ENCODE data around the gene FMNL2.

The FMNL2 gene

GRCh38 chr2:152560873-152561595 lies 226.1 kb downstream of the FMNL2 start:
- no peak for DNase-seq

GRCh38 chr2:152562198-152562884 lies 227.4 kb downstream of the FMNL2 start:
- DNase-seq: no peak

GRCh38 chr2:152563764-152564163 lies 228.8 kb downstream of the FMNL2 start:
- DNase-seq: no peak

- DNase-seq: no peak
Observed at GRCh38 chr2:152564754-152565551, 230.0 kb downstream of the FMNL2 start.

GRCh38 chr2:152565884-152566727 lies 231.1 kb downstream of the FMNL2 start:
- no peak for DNase-seq

GRCh38 chr2:152566728-152567069 lies 231.7 kb downstream of the FMNL2 start:
- DNase-seq: no peak

- DNase-seq: no peak
Observed at GRCh38 chr2:152568531-152568930, 233.6 kb downstream of the FMNL2 start.

- no peak for DNase-seq
Observed at GRCh38 chr2:152569186-152569585, 234.2 kb downstream of the FMNL2 start.

- DNase-seq: no peak
Observed at GRCh38 chr2:152571048-152571766, 236.2 kb downstream of the FMNL2 start.

GRCh38 chr2:152572031-152572430 lies 237.1 kb downstream of the FMNL2 start:
- no peak for DNase-seq

- no peak for DNase-seq
Observed at GRCh38 chr2:152573168-152573567, 238.2 kb downstream of the FMNL2 start.

- no peak for DNase-seq
Observed at GRCh38 chr2:152577579-152577978, 242.6 kb downstream of the FMNL2 start.

GRCh38 chr2:152578573-152578972 lies 243.6 kb downstream of the FMNL2 start:
- no peak for DNase-seq

GRCh38 chr2:152580714-152581113 lies 245.7 kb downstream of the FMNL2 start:
- DNase-seq: no peak

GRCh38 chr2:152581360-152581759 lies 246.4 kb downstream of the FMNL2 start:
- no peak for DNase-seq

- no peak for DNase-seq
Observed at GRCh38 chr2:152582081-152582480, 247.1 kb downstream of the FMNL2 start.

- DNase-seq: no peak
Observed at GRCh38 chr2:152583512-152584229, 248.7 kb downstream of the FMNL2 start.

GRCh38 chr2:152584301-152584700 lies 249.3 kb downstream of the FMNL2 start:
- no peak for DNase-seq

- no peak for DNase-seq
Observed at GRCh38 chr2:152585830-152586484, 251.0 kb downstream of the FMNL2 start.

GRCh38 chr2:152587187-152587947 lies 252.4 kb downstream of the FMNL2 start:
- DNase-seq: no peak

Measured in activated CD8-positive, alpha-beta memory T cell treated with anti-CD3 and anti-CD28 coated beads, Interleukin-2, amount 50 U/mL, for 4 hours (primary cell).